ENCODE results near the gene EPS15. TPM values are rescaled to one million over a fixed set of nuclear protein-coding genes. Genes with fewer than 3 reads are reported as not detected.

The EPS15 gene
- total RNA-seq, 2 experiments from 2014 or later = 75.7 to 77.1 TPM

- no peak overlapping the region for H3K27ac Mint-ChIP-seq
- peaks cover 63% of the 10 kb centered on the region for H3K36me3 Mint-ChIP-seq
- peaks cover 16% of the 10 kb centered on the region for H3K9me3 Mint-ChIP-seq
- H3K27me3 Mint-ChIP-seq = no peaks in the 10 kb centered on the region
- H3K4me1 Mint-ChIP-seq = no peaks in the 10 kb centered on the region
- H3K4me3 Mint-ChIP-seq = no peak overlapping the region
- no peak for DNase-seq
- POLR2A ChIA-PET = no interaction called here
- ATAC-seq (ENCODE audit: low read depth) = no peak
Measured at GRCh38 chr1:51380936-51381335, 138.1 kb downstream of the EPS15 start.

DNA sequence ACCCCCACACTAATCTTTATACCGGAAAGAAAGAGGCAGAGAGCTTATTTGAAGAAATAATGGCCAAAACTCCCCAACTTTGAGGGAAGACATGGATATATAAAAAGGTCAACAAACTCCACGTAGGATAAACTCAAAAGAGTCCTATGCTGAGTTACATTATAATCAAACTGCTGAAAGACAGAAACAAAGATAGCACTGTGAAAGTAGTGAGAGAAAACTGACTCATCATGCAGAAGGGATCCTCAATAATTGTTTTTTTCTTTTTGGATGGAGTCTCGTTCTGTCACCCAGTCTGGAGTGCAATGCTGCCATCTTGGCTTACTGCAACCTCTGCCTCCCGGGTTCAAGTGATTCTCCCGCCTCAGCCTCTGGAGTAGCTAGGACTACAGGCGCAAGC lies 140.2 kb downstream of the EPS15 start:
- Mint-ChIP-seq H3K9me3 (peaks cover 8% of the 10 kb centered on the region), H3K27ac (no peak overlapping the region), H3K4me3 (no peak overlapping the region), H3K36me3 (peaks cover 51% of the 10 kb centered on the region), H3K27me3 (no peaks in the 10 kb centered on the region), H3K4me1 (no peaks in the 10 kb centered on the region)
- DNase-seq = no peak
- ATAC-seq (ENCODE audit: low read depth) = no peak
- POLR2A ChIA-PET = no interaction called here

GRCh38 chr1:51373898-51374297 lies 145.2 kb downstream of the EPS15 start:
- no peak overlapping the region for H3K27ac Mint-ChIP-seq
- ATAC-seq (ENCODE audit: low read depth) = no peak
- H3K4me1 Mint-ChIP-seq = no peaks in the 10 kb centered on the region
- DNase-seq = no peak
- no peaks in the 10 kb centered on the region for H3K27me3 Mint-ChIP-seq
- peaks cover 22% of the 10 kb centered on the region for H3K36me3 Mint-ChIP-seq
- no peak overlapping the region for H3K4me3 Mint-ChIP-seq
- POLR2A ChIA-PET = no interaction called here
- no peaks in the 10 kb centered on the region for H3K9me3 Mint-ChIP-seq

GRCh38 chr1:51372561-51372960 lies 146.5 kb downstream of the EPS15 start:
- H3K4me3 Mint-ChIP-seq = no peak overlapping the region
- peaks cover 19% of the 10 kb centered on the region for H3K36me3 Mint-ChIP-seq
- H3K4me1 Mint-ChIP-seq = no peaks in the 10 kb centered on the region
- no peak for DNase-seq
- H3K27ac Mint-ChIP-seq = no peak overlapping the region
- POLR2A ChIA-PET = no interaction called here
- ATAC-seq (ENCODE audit: low read depth) = no peak
- no peaks in the 10 kb centered on the region for H3K27me3 Mint-ChIP-seq
- no peaks in the 10 kb centered on the region for H3K9me3 Mint-ChIP-seq

DNA sequence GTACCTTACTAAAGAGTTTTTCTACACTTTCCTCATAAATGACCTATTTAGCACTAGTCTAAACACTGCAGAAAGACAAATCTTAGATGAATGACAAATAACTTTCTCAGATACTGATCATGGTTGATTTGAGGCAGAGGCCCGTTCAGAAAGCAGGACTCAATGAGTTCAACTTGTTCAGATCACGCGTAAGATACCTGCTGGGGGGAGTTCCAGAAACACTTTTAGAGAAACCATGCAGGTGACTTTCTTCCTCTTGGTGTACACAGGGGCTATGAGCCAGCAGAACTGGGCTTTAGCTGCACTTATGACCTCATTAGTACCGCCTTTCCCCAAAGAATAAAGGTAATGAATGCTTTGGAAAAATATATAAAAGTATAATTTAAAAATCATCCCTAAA lies 149.9 kb downstream of the EPS15 start:
- Mint-ChIP-seq H3K27ac (no peak overlapping the region), H3K36me3 (peaks cover 11% of the 10 kb centered on the region)

GRCh38 chr1:51365774-51366173 lies 153.3 kb downstream of the EPS15 start:
- no peak for DNase-seq
- ATAC-seq (ENCODE audit: low read depth) = no peak
- POLR2A ChIA-PET = no interaction called here
- no peak overlapping the region for H3K4me3 Mint-ChIP-seq
- no peaks in the 10 kb centered on the region for H3K9me3 Mint-ChIP-seq
- no peaks in the 10 kb centered on the region for H3K4me1 Mint-ChIP-seq
- H3K27ac Mint-ChIP-seq = no peak overlapping the region
- H3K27me3 Mint-ChIP-seq = no peaks in the 10 kb centered on the region
- H3K36me3 Mint-ChIP-seq = peaks cover 10% of the 10 kb centered on the region

More for the DNA sequence above, 149.9 kb downstream of the EPS15 start:
- ATAC-seq (ENCODE audit: low read depth) (no peak), DNase-seq (no peak)
- Mint-ChIP-seq H3K9me3 (no peaks in the 10 kb centered on the region), H3K4me3 (no peak overlapping the region), H3K4me1 (no peaks in the 10 kb centered on the region), H3K27me3 (no peaks in the 10 kb centered on the region)
- POLR2A ChIA-PET = no interaction called here

DNA sequence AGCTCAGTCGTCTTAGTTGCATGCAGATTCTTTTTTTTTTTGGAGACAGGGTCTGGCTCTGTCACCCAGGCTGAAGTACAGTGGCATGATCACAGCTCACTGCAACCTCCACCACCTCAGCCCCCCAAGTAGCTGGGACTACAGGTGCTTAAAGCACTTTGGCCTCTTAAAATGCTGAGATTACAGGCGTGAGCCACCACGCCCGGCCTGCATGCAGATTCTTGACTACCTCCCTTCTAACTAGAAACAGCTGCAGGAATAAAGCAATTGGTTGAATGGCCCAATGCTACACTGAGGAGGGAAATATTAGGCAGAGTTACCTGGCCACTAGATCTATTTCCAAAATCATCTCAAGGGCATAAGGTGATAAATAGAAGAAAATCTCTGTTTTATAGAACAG lies 159.2 kb downstream of the EPS15 start:
- H3K36me3 Mint-ChIP-seq = peaks cover 17% of the 10 kb centered on the region

GRCh38 chr1:51355382-51355781 lies 163.7 kb downstream of the EPS15 start:
- H3K36me3 Mint-ChIP-seq = peaks cover 12% of the 10 kb centered on the region
- H3K27me3 Mint-ChIP-seq = no peaks in the 10 kb centered on the region
- no peak overlapping the region for H3K4me3 Mint-ChIP-seq
- no peak overlapping the region for H3K27ac Mint-ChIP-seq
- no peaks in the 10 kb centered on the region for H3K4me1 Mint-ChIP-seq
- DNase-seq = no peak
- no peaks in the 10 kb centered on the region for H3K9me3 Mint-ChIP-seq
- POLR2A ChIA-PET = no interaction called here
- no peak for ATAC-seq (ENCODE audit: low read depth)

More for the DNA sequence above, 159.2 kb downstream of the EPS15 start:
- no peak for DNase-seq
- no peak for ATAC-seq (ENCODE audit: low read depth)
- Mint-ChIP-seq H3K4me3 (no peak overlapping the region), H3K9me3 (no peaks in the 10 kb centered on the region), H3K27ac (no peak overlapping the region), H3K27me3 (no peaks in the 10 kb centered on the region), H3K4me1 (no peaks in the 10 kb centered on the region)
- POLR2A ChIA-PET = no interaction called here

DNA sequence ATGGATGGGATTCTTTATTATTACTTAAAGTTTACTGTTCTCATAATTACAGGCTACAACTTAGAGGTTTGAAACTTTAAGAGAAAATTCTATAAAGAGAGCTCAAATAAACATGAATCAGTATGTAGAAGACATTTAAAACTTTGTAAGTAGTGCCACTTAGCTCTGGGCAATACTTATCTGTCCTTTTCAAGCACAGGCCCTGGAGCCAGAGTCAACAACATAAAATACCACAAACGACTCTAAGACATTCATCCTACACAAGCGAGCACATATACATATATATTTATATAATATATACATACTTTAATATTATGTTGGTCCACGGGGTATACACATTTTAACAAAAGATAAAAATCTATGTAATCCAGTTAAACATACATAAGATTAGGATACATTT lies 164.7 kb downstream of the EPS15 start:
- Mint-ChIP-seq H3K4me1 (no peaks in the 10 kb centered on the region), H3K4me3 (no peak overlapping the region), H3K9me3 (no peaks in the 10 kb centered on the region), H3K27me3 (no peaks in the 10 kb centered on the region), H3K36me3 (peaks cover 10% of the 10 kb centered on the region), H3K27ac (no peak overlapping the region)
- DNase-seq (no peak), ATAC-seq (ENCODE audit: low read depth) (no peak)
- POLR2A ChIA-PET = no interaction called here

DNA sequence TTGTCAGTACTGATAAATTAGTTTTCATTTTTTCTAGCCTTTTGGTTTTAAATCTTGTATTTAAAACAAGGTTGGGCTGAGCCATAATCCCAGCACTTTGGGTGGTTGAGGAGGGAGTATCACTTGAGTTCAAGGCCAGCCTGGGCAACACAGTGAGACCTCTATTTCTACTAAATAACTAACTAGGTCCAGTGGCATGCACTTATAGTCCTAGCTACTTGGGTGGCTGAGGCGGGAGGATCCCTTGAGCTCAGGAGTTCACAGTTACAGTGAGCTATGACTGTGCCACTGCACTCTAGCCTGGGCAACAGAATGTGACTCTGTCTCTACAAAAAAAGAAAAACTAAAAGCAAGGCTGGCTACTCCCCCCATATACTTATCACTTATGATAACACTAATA lies 167.2 kb downstream of the EPS15 start:
- H3K36me3 Mint-ChIP-seq = peaks cover 10% of the 10 kb centered on the region
- no peak for ATAC-seq (ENCODE audit: low read depth)
- no peaks in the 10 kb centered on the region for H3K4me1 Mint-ChIP-seq
- no peaks in the 10 kb centered on the region for H3K27me3 Mint-ChIP-seq
- no peak for DNase-seq
- POLR2A ChIA-PET = no interaction called here
- H3K27ac Mint-ChIP-seq = no peak overlapping the region
- no peak overlapping the region for H3K4me3 Mint-ChIP-seq
- no peaks in the 10 kb centered on the region for H3K9me3 Mint-ChIP-seq

DNA sequence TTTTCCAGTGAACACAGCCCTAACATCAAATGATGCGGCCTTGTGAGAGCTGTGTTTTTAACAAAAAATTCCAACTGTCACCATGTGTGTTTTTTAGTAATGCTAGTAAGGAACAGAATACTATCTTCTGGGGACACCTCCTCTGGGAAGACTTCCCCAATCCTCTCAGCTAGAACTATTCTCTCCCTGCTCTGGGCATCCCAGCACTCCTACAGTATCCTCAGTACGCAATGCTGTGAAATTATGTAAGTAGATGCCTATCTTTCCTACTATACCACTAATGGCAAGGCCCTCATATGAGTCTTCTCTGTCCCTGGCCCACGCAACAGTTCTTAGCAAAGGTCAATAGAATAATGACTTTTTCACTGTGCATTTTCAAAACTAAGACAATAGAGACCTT lies 169.2 kb downstream of the EPS15 start:
- Mint-ChIP-seq H3K4me3 (no peak overlapping the region), H3K36me3 (peaks cover 5% of the 10 kb centered on the region), H3K4me1 (no peaks in the 10 kb centered on the region), H3K27ac (no peak overlapping the region), H3K27me3 (peaks cover 18% of the 10 kb centered on the region), H3K9me3 (no peaks in the 10 kb centered on the region)
- DNase-seq = no peak
- no peak for ATAC-seq (ENCODE audit: low read depth)
- POLR2A ChIA-PET = no interaction called here

GRCh38 chr1:51348147-51348527 lies 170.9 kb downstream of the EPS15 start:
- Mint-ChIP-seq H3K36me3 (peaks cover 5% of the 10 kb centered on the region), H3K27ac (no peak overlapping the region), H3K4me3 (no peak overlapping the region), H3K9me3 (no peaks in the 10 kb centered on the region), H3K27me3 (peaks cover 32% of the 10 kb centered on the region), H3K4me1 (peaks cover 3% of the 10 kb centered on the region)
- POLR2A ChIA-PET = no interaction called here
- DNase-seq (no peak), ATAC-seq (ENCODE audit: low read depth) (no peak)

GRCh38 chr1:51347398-51348146 lies 171.5 kb downstream of the EPS15 start:
- Mint-ChIP-seq H3K27me3 (peaks cover 37% of the 10 kb centered on the region), H3K36me3 (peaks cover 5% of the 10 kb centered on the region), H3K4me3 (no peak overlapping the region), H3K27ac (no peak overlapping the region), H3K4me1 (peaks cover 3% of the 10 kb centered on the region), H3K9me3 (no peaks in the 10 kb centered on the region)
- POLR2A ChIA-PET = no interaction called here
- DNase-seq = no peak
- ATAC-seq (ENCODE audit: low read depth) = no peak

DNA sequence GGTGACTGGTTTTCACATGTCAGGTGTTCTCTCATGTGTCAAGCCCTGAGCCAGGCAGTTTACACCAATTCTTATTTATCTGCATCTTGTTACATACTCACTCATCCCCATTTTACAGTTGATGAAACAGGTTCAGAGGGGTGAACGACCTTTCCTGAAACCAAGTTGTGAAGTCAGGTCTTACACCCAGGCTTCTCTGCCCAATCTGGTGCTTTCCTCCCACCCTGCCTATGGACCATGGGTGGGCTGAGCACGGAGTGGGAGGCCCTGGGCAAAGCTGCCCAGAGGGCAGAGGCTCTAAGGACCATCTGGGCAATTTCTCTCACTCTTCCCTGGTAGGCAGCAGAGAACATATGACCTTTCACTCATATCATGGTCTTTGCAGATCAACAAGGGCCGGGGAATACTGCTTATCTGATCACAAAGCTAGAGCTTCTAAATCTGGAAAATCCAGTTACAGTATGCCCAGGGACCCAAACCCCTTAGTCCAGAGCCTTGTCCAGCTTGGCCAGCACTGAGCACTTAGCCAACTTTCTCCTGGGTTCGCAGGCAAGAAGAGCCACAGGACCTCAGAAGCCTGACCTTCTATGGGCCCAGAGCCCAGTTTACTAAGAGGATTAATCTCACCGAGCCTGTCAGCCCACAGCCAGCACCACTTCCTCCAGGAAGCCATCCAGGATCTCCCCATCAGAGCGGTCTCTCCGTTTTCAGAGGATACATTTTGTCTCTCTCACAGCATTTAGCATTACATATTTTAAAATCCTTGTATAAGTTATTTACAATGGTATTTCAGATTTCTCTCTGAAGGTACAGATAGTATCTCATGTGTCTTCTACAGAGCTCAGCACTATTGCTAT lies 172.8 kb downstream of the EPS15 start:
- ATAC-seq (ENCODE audit: low read depth) = no peak
- Mint-ChIP-seq H3K27me3 (peaks cover 46% of the 10 kb centered on the region), H3K4me1 (peaks cover 3% of the 10 kb centered on the region), H3K27ac (no peak overlapping the region), H3K36me3 (no peaks in the 10 kb centered on the region), H3K9me3 (no peaks in the 10 kb centered on the region), H3K4me3 (no peak overlapping the region)
- POLR2A ChIA-PET = no interaction called here
- no peak for DNase-seq
